ENCODE data around the gene DDX56.

GRCh38 chr7:44563171-44563679 is 10.5 kb downstream of the DDX56 start:
- no peak for TF ChIP-seq OSR1 (CRISPR knock-in tag; IDR thresholded peaks at IDR 0.05)
- no peak for TF ChIP-seq ARNTL (CRISPR knock-in tag; IDR thresholded peaks at IDR 0.05; ENCODE audit: borderline replicate concordance, low read depth)
- TF ChIP-seq ZNF8 (CRISPR knock-in tag; IDR thresholded peaks at IDR 0.05), result no peak
- no peak for TF ChIP-seq CSRNP3 (CRISPR knock-in tag; IDR thresholded peaks at IDR 0.05)
- no peak for TF ChIP-seq SNAI2 (CRISPR knock-in tag; IDR thresholded peaks at IDR 0.05)
- TF ChIP-seq TOX (CRISPR knock-in tag; IDR thresholded peaks at IDR 0.05; ENCODE audit: borderline replicate concordance), result no peak

Measured in SK-N-SH treated with all-trans-retinoic acid at 6 μM for 48 hours (cell line).